Lower leg skin (tissue), 4 donors: ENCODE measurements around the gene CLMN. TPM values are rescaled to one million over a fixed set of nuclear protein-coding genes. Genes with fewer than 3 reads are reported as not detected.
"Not testable (repeated sequence)": the region's sequence is repeated elsewhere in the genome, so short reads cannot be mapped to it uniquely, and the experiment has no call there.

Experiments used
- DNase-seq, 2 donors: peaks; one replicate each; pipeline ENCODE4 v3.0.0-alpha.2; 2019; ENCODE audit warnings: low spot score in 2 of 2
- H3K4me3 ChIP-seq: fragments of 200-600 bp; sonication (generic); 2 replicates; pipeline ENCODE4 v1.5.1; 2017; ENCODE audit warnings: mild to moderate bottlenecking, low read depth; ENCODE audit not compliant: poor library complexity, severe bottlenecking
- POLR2A ChIP-seq, 2 donors: fragments of 450-650 bp; IDR thresholded peaks; one replicate each; pipeline ENCODE4 v1.6.1; 2016 to 2017; ENCODE audit warnings: antibody characterized with exemption in 2 of 2, mild to moderate bottlenecking in 1 of 2, moderate library complexity in 1 of 2
- WGBS, 2 donors: methylation state at CpG; one replicate each; pipeline ENCODE4 v1.1.5; 2018; 5-methylcytosine and 5-hydroxymethylcytosine counted together
- intact Hi-C: fragments of 100-400 bp; cut with DNase I; formaldehyde crosslinking; loops from one replicate; pipeline ENCODE4 v1.15.0; 2023; ENCODE audit warnings: low total_unique reads
- total RNA-seq, 4 donors: library from RNA; depleted of rRNA; stranded (reverse); fragments of >200 nt; gene quantifications; one replicate each; pipeline ENCODE4 v1.1.0, GENCODE V29; 2016
- TF ChIP-seq, protein P1 (sequence below), 3 donors: fragments of 450-650 bp; IDR thresholded peaks; one replicate each; pipeline ENCODE4 v1.5.1; 2016; ENCODE audit warnings: antibody characterized with exemption in 3 of 3, mild to moderate bottlenecking in 3 of 3, moderate library complexity in 2 of 3

The CLMN gene
- total RNA-seq, 4 donors from 2014 or later, result 5.6 to 7.6 (median 7.2) TPM

DNA sequence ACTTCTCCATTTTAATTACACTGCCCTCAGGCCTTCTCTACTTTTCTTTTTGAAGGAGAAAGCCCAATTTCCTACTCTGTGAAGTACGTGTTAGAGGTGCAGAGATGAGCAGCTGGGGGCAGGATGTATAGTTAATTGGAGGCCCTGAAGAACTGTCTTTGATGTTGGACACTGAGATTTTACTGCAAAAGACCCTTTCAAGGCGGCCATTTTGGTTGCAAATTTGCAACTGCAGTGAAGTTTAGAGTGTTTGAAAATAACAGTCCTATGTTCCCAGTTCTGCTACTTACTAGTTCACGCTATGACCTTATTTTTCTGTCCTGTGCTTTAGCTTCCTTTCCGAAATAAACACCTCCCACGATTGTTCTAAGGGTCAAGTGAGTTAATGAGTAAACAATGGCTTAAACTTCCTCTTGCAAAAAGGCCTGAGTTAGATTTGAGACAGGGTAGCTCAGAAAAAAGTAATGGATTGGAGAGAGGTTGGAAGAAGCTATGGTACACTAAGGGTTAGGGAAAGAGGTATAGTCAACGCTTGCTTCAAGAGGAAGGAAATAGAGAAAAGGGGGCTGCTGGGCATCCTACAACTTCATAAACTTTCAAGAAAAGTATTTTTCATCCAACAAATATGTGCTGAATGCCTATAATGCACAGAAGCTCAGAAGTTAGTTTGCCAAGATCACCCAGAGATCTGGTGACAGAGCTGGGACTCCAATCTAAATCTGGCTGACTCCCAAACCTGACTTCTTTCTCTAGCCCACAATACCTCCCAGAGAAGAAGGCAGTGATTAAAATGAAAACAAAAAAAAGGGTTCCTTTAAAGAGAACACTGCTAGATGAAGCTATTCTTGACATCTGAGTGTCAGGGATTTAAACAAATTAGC, 135.9 kb downstream of the CLMN start:
- H3K4me3 ChIP-seq, result no peak overlapping the region
- WGBS, 2 donors, result 73 to 75% methylated on average over 6 of the region's 6 CpGs
- intact Hi-C loops, result no loop called here
- no peak for DNase-seq
- TF ChIP-seq POLR2A (IDR thresholded peaks at IDR 0.05), result no peak
- TF ChIP-seq, protein P1, sequence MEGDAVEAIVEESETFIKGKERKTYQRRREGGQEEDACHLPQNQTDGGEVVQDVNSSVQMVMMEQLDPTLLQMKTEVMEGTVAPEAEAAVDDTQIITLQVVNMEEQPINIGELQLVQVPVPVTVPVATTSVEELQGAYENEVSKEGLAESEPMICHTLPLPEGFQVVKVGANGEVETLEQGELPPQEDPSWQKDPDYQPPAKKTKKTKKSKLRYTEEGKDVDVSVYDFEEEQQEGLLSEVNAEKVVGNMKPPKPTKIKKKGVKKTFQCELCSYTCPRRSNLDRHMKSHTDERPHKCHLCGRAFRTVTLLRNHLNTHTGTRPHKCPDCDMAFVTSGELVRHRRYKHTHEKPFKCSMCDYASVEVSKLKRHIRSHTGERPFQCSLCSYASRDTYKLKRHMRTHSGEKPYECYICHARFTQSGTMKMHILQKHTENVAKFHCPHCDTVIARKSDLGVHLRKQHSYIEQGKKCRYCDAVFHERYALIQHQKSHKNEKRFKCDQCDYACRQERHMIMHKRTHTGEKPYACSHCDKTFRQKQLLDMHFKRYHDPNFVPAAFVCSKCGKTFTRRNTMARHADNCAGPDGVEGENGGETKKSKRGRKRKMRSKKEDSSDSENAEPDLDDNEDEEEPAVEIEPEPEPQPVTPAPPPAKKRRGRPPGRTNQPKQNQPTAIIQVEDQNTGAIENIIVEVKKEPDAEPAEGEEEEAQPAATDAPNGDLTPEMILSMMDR (IDR thresholded peaks at IDR 0.05), result no peak

DNA sequence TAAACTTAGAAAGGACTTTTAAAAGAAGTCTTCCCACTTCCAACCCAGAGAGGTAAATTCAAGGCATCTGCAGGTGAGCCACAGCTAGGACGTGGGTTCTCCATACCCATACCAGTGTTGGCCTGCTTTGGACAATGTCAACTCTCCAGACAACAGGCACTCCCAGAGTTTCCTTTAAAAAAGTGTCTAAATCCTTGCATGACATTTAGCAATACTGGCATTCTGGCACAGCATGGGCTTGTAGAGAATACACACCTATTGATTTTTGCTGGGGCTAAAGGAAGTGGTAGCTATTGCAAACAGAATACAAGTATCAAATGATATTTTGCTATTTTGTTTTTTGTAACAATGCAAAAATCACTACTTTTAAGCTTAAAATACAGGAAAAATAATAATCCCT, 136.6 kb downstream of the CLMN start:
- 80 to 100% methylated on average over 1 of the region's 1 CpG for WGBS, 2 donors
- intact Hi-C loops, result no loop called here
- no peak overlapping the region for H3K4me3 ChIP-seq
- DNase-seq, result no peak
- TF ChIP-seq, protein P1 (IDR thresholded peaks at IDR 0.05), result no peak
- TF ChIP-seq POLR2A (IDR thresholded peaks at IDR 0.05), result no peak

DNA sequence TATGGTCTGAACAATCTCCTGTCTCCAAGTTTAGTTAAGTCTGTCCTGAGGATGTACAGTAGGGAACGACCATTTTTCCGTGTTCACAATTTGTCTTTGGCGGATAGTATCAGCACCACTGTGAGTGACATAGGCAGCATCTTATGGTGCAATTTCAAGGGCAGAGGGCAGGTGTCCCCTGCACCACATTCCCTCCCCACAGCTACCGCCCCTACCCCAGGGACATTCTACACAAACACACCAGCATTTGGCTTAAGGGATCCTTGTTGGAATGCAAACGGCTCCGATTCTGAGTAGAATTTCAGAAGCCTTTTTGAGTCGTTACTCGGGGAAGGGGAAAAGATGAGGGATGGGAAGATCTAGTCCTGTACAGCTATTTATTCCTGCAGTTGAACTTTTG, 137.3 kb downstream of the CLMN start:
- WGBS, 2 donors, result 78 to 80% methylated on average over 8 of the region's 8 CpGs
- H3K4me3 ChIP-seq, result no peak overlapping the region
- no peak for DNase-seq
- TF ChIP-seq, protein P1 (IDR thresholded peaks at IDR 0.05), result no peak
- no peak for TF ChIP-seq POLR2A (IDR thresholded peaks at IDR 0.05)
- intact Hi-C loops, result no loop called here

DNA sequence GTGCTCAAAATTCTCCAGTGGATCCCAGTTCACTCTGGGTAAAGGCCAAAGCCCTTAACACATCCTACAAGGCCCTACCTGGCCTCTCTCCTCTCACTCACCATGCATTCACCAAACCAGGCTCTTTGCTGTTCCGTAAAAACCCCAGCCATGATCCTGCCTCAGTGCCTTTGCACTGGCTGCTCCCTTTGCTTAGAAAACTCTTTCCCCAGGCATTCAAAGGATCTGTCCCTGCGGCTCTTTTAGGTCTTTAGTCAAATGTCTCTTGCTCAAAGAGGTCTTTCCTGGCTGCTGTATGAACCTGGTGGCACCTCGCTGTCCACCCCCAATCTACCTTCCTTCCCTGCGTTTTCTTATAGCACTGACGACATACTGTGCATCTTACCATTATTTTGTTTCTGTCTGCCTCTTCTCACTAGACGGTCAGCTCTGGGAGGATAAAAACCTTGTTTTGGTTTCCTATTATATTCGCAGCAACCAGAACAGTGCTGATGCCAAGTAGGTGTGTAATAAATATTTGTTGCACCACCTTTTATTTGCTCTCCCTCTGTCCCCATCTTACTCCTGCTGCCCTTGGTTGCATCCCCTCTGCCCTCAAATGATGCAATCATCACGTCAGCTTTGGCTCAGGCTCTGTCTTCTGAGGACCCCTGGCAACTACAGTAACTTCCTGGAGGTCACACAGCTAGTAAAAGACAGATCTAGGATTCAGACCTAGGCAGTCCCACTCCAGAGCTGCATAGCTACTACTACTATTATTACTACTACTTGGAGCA, 138.6 kb downstream of the CLMN start:
- no peak overlapping the region for H3K4me3 ChIP-seq
- no peak for DNase-seq
- WGBS, 2 donors, result 87% methylated on average over 8 of the region's 8 CpGs
- intact Hi-C loops, result no loop called here
- TF ChIP-seq POLR2A (IDR thresholded peaks at IDR 0.05), result no peak
- TF ChIP-seq, protein P1 (IDR thresholded peaks at IDR 0.05), result no peak

DNA sequence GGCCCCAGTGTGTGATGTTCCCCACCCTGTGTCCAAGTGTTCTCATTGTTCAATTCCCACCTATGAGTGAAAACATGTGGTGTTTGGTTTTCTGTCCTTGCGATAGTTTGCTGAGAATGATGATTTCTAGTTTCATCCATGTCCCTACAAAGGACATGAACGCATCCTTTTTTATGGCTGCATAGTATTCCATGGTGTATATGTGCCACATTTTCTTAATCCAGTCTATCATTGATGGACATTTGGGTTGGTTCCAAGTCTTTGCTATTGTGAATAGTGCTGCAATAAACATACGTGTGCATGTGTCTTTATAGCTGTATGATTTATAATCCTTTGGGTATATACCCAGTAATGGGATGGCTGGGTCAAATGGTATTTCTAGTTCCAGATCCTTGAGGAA, 144.0 kb downstream of the CLMN start:
- DNase-seq, H3K4me3 ChIP-seq, intact Hi-C loops: not testable (repeated sequence)
- 93 to 97% methylated on average over 3 of the region's 3 CpGs for WGBS, 2 donors

DNA sequence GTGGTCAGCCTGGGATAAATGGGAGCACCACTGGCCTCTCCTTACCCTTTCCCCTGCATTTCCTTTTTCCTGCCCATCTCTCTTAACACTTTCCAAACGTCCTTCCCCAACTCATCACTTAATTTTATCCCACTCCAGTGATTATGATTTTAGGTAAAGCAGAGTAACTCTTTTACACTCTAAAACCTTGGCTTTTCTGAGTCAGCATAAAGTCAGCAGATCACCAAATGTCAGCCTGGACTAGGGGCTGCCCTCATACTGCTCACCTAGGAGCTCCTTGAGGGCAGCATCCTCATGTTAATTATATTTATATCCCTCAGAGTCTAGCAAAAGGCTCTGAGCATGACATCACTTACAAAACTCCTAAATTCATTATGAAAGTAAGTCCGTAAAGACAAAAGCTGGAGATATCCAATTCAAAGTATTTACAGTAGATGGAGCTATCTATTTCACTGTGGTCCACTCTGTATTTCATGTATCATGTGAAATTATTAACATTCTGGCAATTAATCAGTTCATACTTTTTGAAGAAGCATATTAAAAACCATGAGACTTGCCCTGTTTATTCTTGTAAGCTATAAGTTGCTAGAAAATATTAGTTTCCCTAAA, 145.4 kb downstream of the CLMN start:
- intact Hi-C loops, result no loop called here
- WGBS, 2 donors, result 20 to 50% methylated on average over 2 of the region's 2 CpGs
- TF ChIP-seq, protein P1 (IDR thresholded peaks at IDR 0.05), result no peak
- TF ChIP-seq POLR2A (IDR thresholded peaks at IDR 0.05), result no peak
- no peak overlapping the region for H3K4me3 ChIP-seq
- no peak for DNase-seq
